SU-DHL-6 (cell line): ENCODE data around the gene PET100.

ENCODE experiments used
- H2AFZ ChIP-seq: fragments of 200-600 bp; sonication (generic); 2 replicates; pipeline ENCODE4 v1.6.1; 2014; ENCODE audit warnings: low read depth, mild to moderate bottlenecking, moderate library complexity, mixed read lengths, antibody characterized with exemption, low read length; ENCODE audit not compliant: severe bottlenecking
- H3F3A ChIP-seq: fragments of 200-600 bp; shearing (Covaris generic); 2 replicates; pipeline ENCODE4 v1.6.0; 2016; ENCODE audit warnings: antibody characterized with exemption, mild to moderate bottlenecking; ENCODE audit not compliant: insufficient read depth
- H3K27ac ChIP-seq: fragments of 200-600 bp; sonication (generic); 2 replicates; pipeline ENCODE4 v1.5.1; 2016; ENCODE audit warnings: low read depth, mild to moderate bottlenecking, low read length, moderate library complexity, mixed read lengths
- H3K27me3 ChIP-seq: fragments of 200-600 bp; sonication (generic), shearing (Covaris generic); 2 replicates; pipeline ENCODE4 v1.6.0; 2014; ENCODE audit warnings: mild to moderate bottlenecking, low read length
- H3K36me3 ChIP-seq: fragments of 200-600 bp; sonication (generic); 2 replicates; pipeline ENCODE4 v1.6.1; 2014; ENCODE audit warnings: mild to moderate bottlenecking, low read length, mixed read lengths
- H3K4me2 ChIP-seq: fragments of 300-600, 200-600 bp; shearing (Covaris generic), sonication (generic); 2 replicates; pipeline ENCODE4 v1.6.0; 2014; ENCODE audit warnings: low read length, low read depth, mild to moderate bottlenecking; ENCODE audit not compliant: poor library complexity, severe bottlenecking
- H3K4me3 ChIP-seq: fragments of 200-600 bp; sonication (generic); 2 replicates; pipeline ENCODE4 v1.5.1; 2014; ENCODE audit warnings: antibody characterized with exemption, low read length, mild to moderate bottlenecking, mixed read lengths; ENCODE audit not compliant: insufficient read depth, poor library complexity, severe bottlenecking
- H3K79me2 ChIP-seq: fragments of 200-600 bp; sonication (generic); 2 replicates; pipeline ENCODE4 v1.6.1; 2014; ENCODE audit warnings: mild to moderate bottlenecking, low read length, moderate library complexity; ENCODE audit not compliant: insufficient read depth
- H3K9ac ChIP-seq: fragments of 200-600 bp; sonication (generic); 2 replicates; pipeline ENCODE4 v1.7.0; 2014; ENCODE audit warnings: mild to moderate bottlenecking, low read length
- H3K9me2 ChIP-seq: fragments of 200-600 bp; sonication (generic); replicated peaks from 2 replicates; pipeline ENCODE4 v1.6.1; 2014; ENCODE audit warnings: low read length; ENCODE audit not compliant: insufficient read depth
- H3K9me3 ChIP-seq: fragments of 200-600 bp; sonication (generic); 2 replicates; pipeline ENCODE4 v1.6.1; 2014; ENCODE audit warnings: low read length, mixed read lengths; ENCODE audit not compliant: insufficient read depth
- H4K20me1 ChIP-seq: fragments of 200-600 bp; sonication (generic); 2 replicates; pipeline ENCODE4 v1.6.1; 2014; ENCODE audit warnings: low read depth, mild to moderate bottlenecking, antibody characterized with exemption, low read length, moderate library complexity, mixed read lengths
- EZH2phosphoT487 ChIP-seq: fragments of 200-600 bp; sonication (generic), shearing (Covaris generic); conservative IDR thresholded peaks from 2 replicates; pipeline ENCODE4 v1.6.1; 2018; ENCODE audit warnings: mild to moderate bottlenecking, antibody characterized with exemption, low read length, moderate library complexity, mixed read lengths
- TF ChIP-seq, protein P1 (sequence below): fragments of 200-600 bp; sonication (generic); IDR thresholded peaks from one replicate; pipeline ENCODE4 v1.5.1; 2017; ENCODE audit warnings: antibody characterized with exemption, mild to moderate bottlenecking, low read length, moderate library complexity; ENCODE audit not compliant: insufficient read depth, poor library complexity, severe bottlenecking

The PET100 gene

DNA sequence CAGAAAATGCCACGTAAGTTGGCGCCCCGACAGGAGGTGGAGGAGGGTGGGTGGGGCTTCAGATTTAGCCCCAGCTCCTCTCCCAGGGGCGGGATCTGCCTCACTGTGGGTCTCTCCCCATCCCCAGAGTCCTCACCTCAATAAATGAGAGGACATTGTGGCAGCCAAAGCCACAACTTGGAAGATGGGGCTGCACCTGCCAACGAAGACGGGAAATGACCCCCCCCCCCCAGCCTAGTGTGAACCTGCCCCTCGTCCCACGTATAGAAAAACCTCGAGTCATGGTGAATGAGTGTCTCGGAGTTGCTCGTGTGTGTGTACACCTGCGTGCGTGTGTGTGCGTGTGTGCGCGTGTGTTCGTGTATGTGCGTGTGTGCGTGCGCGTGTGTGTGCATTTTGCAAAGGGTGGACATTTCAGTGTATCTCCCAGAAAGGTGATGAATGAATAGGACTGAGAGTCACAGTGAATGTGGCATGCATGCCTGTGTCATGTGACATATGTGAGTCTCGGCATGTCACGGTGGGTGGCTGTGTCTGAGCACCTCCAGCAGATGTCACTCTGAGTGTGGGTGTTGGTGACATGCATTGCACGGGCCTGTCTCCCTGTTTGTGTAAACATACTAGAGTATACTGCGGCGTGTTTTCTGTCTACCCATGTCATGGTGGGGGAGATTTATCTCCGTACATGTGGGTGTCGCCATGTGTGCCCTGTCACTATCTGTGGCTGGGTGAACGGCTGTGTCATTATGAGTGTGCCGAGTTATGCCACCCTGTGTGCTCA lies 49.6 kb downstream of the PET100 start:
- no peak overlapping the region for H3K4me2 ChIP-seq
- H3K9ac ChIP-seq, result no peak overlapping the region
- H4K20me1 ChIP-seq, result no peaks in the 10 kb centered on the region
- no peaks in the 10 kb centered on the region for H3K9me2 ChIP-seq
- no peaks in the 10 kb centered on the region for H3K36me3 ChIP-seq
- no peaks in the 10 kb centered on the region for H3K27me3 ChIP-seq
- H3F3A ChIP-seq, result no peaks in the 10 kb centered on the region
- H3K9me3 ChIP-seq, result no peaks in the 10 kb centered on the region
- 0 out of 2 replicates have a peak, but pooled peaks cover 6% of the 10 kb centered on the region for H3K79me2 ChIP-seq
- no peak overlapping the region for H3K4me3 ChIP-seq
- no peak overlapping the region for H3K27ac ChIP-seq
- no peak overlapping the region for H2AFZ ChIP-seq
- no peak for TF ChIP-seq EZH2phosphoT487
- TF ChIP-seq, protein P1, sequence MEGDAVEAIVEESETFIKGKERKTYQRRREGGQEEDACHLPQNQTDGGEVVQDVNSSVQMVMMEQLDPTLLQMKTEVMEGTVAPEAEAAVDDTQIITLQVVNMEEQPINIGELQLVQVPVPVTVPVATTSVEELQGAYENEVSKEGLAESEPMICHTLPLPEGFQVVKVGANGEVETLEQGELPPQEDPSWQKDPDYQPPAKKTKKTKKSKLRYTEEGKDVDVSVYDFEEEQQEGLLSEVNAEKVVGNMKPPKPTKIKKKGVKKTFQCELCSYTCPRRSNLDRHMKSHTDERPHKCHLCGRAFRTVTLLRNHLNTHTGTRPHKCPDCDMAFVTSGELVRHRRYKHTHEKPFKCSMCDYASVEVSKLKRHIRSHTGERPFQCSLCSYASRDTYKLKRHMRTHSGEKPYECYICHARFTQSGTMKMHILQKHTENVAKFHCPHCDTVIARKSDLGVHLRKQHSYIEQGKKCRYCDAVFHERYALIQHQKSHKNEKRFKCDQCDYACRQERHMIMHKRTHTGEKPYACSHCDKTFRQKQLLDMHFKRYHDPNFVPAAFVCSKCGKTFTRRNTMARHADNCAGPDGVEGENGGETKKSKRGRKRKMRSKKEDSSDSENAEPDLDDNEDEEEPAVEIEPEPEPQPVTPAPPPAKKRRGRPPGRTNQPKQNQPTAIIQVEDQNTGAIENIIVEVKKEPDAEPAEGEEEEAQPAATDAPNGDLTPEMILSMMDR, result peak; percentile 37

DNA sequence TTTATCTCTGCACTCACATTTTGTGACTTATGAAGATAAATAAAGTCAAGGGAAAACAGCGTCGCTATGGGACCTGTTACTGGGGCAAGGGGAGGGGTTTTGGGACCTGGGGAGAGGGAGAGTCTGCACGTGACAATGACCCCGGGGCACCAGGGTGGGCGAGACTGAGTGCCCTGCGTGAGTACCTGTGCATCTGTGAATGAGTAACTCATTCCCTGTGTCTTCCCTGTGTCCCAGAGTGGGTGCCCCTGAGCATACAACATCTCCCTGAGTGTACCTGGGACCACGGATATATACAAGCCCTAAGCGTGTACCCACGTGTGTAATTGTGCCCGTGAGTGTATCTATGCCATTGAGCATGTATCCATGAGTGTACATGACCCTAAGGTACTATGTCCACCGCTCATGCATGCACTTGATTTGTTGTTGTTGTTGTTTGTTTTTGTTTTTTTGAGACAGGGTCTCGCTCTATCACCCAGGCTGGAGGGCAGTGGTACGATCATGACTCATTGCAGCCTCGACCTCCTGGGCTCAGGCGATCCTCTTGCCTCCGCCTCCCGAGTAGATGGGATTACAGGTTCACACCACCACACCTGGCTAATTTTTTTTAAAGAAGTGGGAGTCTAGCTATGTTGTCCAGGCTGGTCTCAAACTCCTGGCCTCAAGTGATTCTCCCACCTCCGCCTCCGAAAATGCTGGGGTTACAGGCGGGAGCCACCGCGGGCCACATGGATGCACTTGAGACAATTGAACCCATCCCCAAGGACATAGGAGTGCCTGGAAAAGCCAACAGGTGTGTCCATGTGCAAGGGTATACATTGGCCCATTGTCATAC lies 50.4 kb downstream of the PET100 start:
- Histone ChIP-seq H4K20me1 (no peaks in the 10 kb centered on the region), H3K79me2 (0 out of 2 replicates have a peak, but pooled peaks cover 6% of the 10 kb centered on the region), H3F3A (no peaks in the 10 kb centered on the region), H3K4me2 (peak overlapping the region; percentile 76), H3K9me2 (no peaks in the 10 kb centered on the region), H2AFZ (peak overlapping the region; percentile 90), H3K36me3 (no peaks in the 10 kb centered on the region), H3K9ac (peak overlapping the region; percentile 93), H3K4me3 (peak overlapping the region; percentile 38), H3K27me3 (no peaks in the 10 kb centered on the region), H3K27ac (no peak overlapping the region), H3K9me3 (no peaks in the 10 kb centered on the region)
- no peak for TF ChIP-seq EZH2phosphoT487
- TF ChIP-seq, protein P1, result no peak

DNA sequence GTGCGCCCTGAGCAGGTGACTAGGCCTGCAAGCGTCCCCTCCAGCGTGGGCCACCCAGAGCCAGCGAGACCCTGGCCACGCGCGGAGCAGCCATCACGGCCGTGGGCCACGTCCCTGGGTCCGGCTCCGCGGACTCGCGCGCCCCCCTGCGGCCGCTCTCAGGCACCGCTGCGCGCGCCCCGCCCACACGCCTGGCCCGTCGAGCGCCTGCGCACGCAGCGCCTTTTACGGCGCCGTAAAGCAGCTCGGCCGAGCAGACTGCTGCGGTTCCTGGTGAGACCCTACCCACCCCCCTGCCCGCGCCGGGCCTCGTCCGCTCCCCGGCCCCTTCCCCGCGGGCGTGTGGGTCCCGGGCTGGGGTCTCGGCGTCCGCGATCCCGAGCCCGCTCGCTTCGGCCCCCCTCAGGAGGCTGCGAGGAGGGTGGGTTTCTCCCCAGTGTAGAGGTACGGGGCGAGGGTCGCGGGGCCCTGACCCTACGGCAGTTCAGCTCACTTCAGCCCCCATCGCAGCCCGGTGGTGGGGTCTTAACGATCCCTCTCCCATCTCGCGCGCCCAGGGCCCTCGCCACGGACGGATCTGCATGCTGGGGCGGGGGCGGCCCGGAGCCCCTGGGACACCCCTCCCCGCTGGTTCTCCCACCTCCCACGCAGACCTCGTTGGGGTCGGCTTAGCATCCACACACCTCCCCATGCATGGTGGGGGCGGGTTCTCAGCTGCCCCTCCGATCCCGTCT lies 51.2 kb downstream of the PET100 start, which contains the start of gene TRAPPC5:
TSS of gene TRAPPC5 (plus strand) at position 228 of the 734 bp plus-strand sequence. CDS start 1,421 bp downstream, outside the sequence.
- no peaks in the 10 kb centered on the region; the same call in 1 of the 2 replicates for H4K20me1 ChIP-seq
- no peak for TF ChIP-seq EZH2phosphoT487
- TF ChIP-seq, protein P1, result peak; percentile 82
- peak within 1 kb of the TSS; percentile 92 for H3K4me3 ChIP-seq
- peak within 1 kb of the TSS; percentile 90 for H2AFZ ChIP-seq
- no peaks in the 10 kb centered on the region for H3K27me3 ChIP-seq
- 0 out of 2 replicates have a peak, but pooled peaks cover 6% of the 10 kb centered on the region for H3K79me2 ChIP-seq
- H3K9me3 ChIP-seq, result no peaks in the 10 kb centered on the region
- no peaks in the 10 kb centered on the region for H3F3A ChIP-seq
- no peaks in the 10 kb centered on the region for H3K9me2 ChIP-seq
- 0 out of 2 replicates have a peak within 1 kb of the TSS, but pooled peaks have one; percentile 34 for H3K27ac ChIP-seq
- H3K9ac ChIP-seq, result peak within 1 kb of the TSS; percentile 93
- no peaks in the 10 kb centered on the region for H3K36me3 ChIP-seq
- H3K4me2 ChIP-seq, result peak within 1 kb of the TSS; percentile 76
